Endothelial cell of umbilical vein (primary cell): Measurements from ENCODE around the gene XPOT. TPM values are rescaled to one million over a fixed set of nuclear protein-coding genes. Genes with fewer than 3 reads are reported as not detected.
A peak's percentile ranks its signal among the peaks of the same experiment; 100 is the strongest.

ENCODE experiments used
- BruUV-seq: library from RNA; stranded (reverse); fragments of 400-500 nt; replicated peaks from 2 replicates; lab custom pipeline; 2021; lab: Mats Ljungman, UMichigan
- CTCF ChIA-PET: fragments of 300-600, 350-600 bp; sonication (Branson Sonifier 250); formaldehyde crosslinking; loops from one replicate; lab custom pipeline; 2021; ENCODE audit warnings: antibody characterized with exemption, inconsistent platforms; lab: Charles Lee
- POLR2A ChIA-PET: fragments of 300-600, 350-600 bp; sonication (Branson Sonifier 250); formaldehyde crosslinking; loops from one replicate; lab custom pipeline; 2021; ENCODE audit warnings: antibody characterized with exemption, inconsistent platforms; lab: Charles Lee
- DNase-seq: peaks from one replicate; pipeline ENCODE4 v3.0.0-alpha.2; 2011; ENCODE audit warnings: low read depth, low spot score
- FAIRE-seq: peaks from 2 replicates; lab custom pipeline; 2011; peaks lifted over from hg19 to GRCh38; lab: Jason Lieb, UNC
- H2AFZ ChIP-seq: 2 replicates; pipeline ENCODE4 v1.6.0; 2012; ENCODE audit warnings: low read depth, low read length, control low read depth, inconsistent platforms
- H3K27ac ChIP-seq: 2 replicates; pipeline ENCODE4 v1.5.1; 2011; ENCODE audit warnings: low read depth, mild to moderate bottlenecking, control low read depth, low read length, moderate library complexity; ENCODE audit not compliant: insufficient read depth
- H3K27me3 ChIP-seq, 2 experiments: 2 replicates each; pipeline versions ENCODE4 v1.6.0 to v1.6.1; 2011; ENCODE audit warnings: low read length in 2 of 2, mixed read lengths in 1 of 2; ENCODE audit not compliant: control insufficient read depth in 2 of 2, insufficient read depth in 2 of 2
- H3K36me3 ChIP-seq, 2 experiments: 2 replicates in 1 of 2; 3 replicates in 1 of 2; pipeline ENCODE4 v1.5.1; 2011; ENCODE audit warnings: low read length in 2 of 2, mild to moderate bottlenecking in 1 of 2, moderate library complexity in 1 of 2; ENCODE audit not compliant: control insufficient read depth in 2 of 2, insufficient read depth in 2 of 2; ENCODE audit errors: extremely low read depth in 1 of 2
- H3K4me1 ChIP-seq: 3 replicates; pipeline ENCODE4 v1.5.1; 2011; ENCODE audit warnings: mild to moderate bottlenecking, low read length; ENCODE audit not compliant: control insufficient read depth, insufficient read depth; ENCODE audit errors: extremely low read depth
- H3K4me2 ChIP-seq: 2 replicates; pipeline ENCODE4 v1.6.1; 2011; ENCODE audit warnings: low read length, control low read depth, mixed read lengths; ENCODE audit not compliant: insufficient read depth
- H3K4me3 ChIP-seq, 3 experiments: fragments of 200-600 bp in 1 of 3; sonication (generic), shearing (Covaris generic) in 1 of 3; replicated peaks in 1 of 3; 2 replicates each; pipeline ENCODE4 v1.5.1; 2011 to 2016; ENCODE audit warnings: control low read depth in 3 of 3, low read length in 3 of 3, mild to moderate bottlenecking in 2 of 3, inconsistent platforms in 1 of 3, low read depth in 1 of 3, moderate library complexity in 1 of 3; ENCODE audit not compliant: insufficient read depth in 1 of 3
- H3K79me2 ChIP-seq: 2 replicates; pipeline ENCODE4 v1.6.0; 2012; ENCODE audit warnings: low read length, inconsistent platforms; ENCODE audit not compliant: control insufficient read depth, insufficient read depth
- H3K9ac ChIP-seq: replicated peaks from 2 replicates; pipeline ENCODE3; 2011; ENCODE audit warnings: low read length, control low read depth; ENCODE audit not compliant: insufficient read depth; ENCODE audit errors: extremely low read depth
- H3K9me1 ChIP-seq: replicated peaks from 3 replicates; pipeline ENCODE4 v1.6.0; 2011; ENCODE audit warnings: mild to moderate bottlenecking, low read length; ENCODE audit not compliant: control insufficient read depth, insufficient read depth; ENCODE audit errors: extremely low read depth
- H3K9me3 ChIP-seq: replicated peaks from 2 replicates; pipeline ENCODE4 v1.5.1; 2012; ENCODE audit warnings: low read length, inconsistent platforms; ENCODE audit not compliant: control insufficient read depth, insufficient read depth
- H4K20me1 ChIP-seq: replicated peaks from 2 replicates; pipeline ENCODE3; 2011; ENCODE audit warnings: mild to moderate bottlenecking, low read length; ENCODE audit not compliant: control insufficient read depth, insufficient read depth; ENCODE audit errors: extremely low read depth
- CTCF ChIP-seq, 2 donors: IDR thresholded peaks; 1 replicate in 1 of 2; 2 replicates in 1 of 2; pipeline ENCODE4 v1.5.1; 2011; ENCODE audit warnings: low read length in 2 of 2, mild to moderate bottlenecking in 2 of 2, moderate library complexity in 2 of 2, control low read depth in 1 of 2, inconsistent platforms in 1 of 2, low read depth in 1 of 2; ENCODE audit not compliant: insufficient read depth in 1 of 2; ENCODE audit errors: extremely low read depth in 1 of 2
- EZH2 ChIP-seq: IDR thresholded peaks from 2 replicates; pipeline ENCODE4 v1.6.1; 2012; ENCODE audit warnings: borderline replicate concordance, low read depth, mild to moderate bottlenecking, moderate library complexity, low read length, inconsistent platforms; ENCODE audit not compliant: severe bottlenecking
- FOS ChIP-seq: IDR thresholded peaks from 2 replicates; pipeline ENCODE4 v1.6.1; 2011; ENCODE audit warnings: mild to moderate bottlenecking, low read length, moderate library complexity, borderline replicate concordance; ENCODE audit not compliant: insufficient read depth
- GATA2 ChIP-seq: IDR thresholded peaks from 2 replicates; pipeline ENCODE4 v1.7.0; 2011; ENCODE audit warnings: low read depth, mild to moderate bottlenecking, moderate library complexity, mixed read lengths, low read length; ENCODE audit not compliant: insufficient read length, insufficient read depth
- JUN ChIP-seq: IDR thresholded peaks from 2 replicates; pipeline ENCODE4 v1.6.1; 2011; ENCODE audit warnings: borderline replicate concordance, low read depth; ENCODE audit not compliant: insufficient read length, insufficient read depth
- MYC ChIP-seq: IDR thresholded peaks from one replicate; pipeline ENCODE4 v1.6.1; 2011; ENCODE audit warnings: mild to moderate bottlenecking, low read depth, low read length
- dilution Hi-C: fragments of 300-500 bp; cut with MboI; formaldehyde crosslinking; loops from one replicate; pipeline ENCODE4 v1.15.0; 2019; ENCODE audit warnings: low sequenced_read_pairs; ENCODE audit not compliant: extremely low pct_ligation_motif_present
- intact Hi-C: fragments of 100-400 bp; cut with micrococcal nuclease; formaldehyde crosslinking; loops from one replicate; pipeline ENCODE4 v1.10.0; 2022
- polyA plus RNA-seq, 4 experiments: library from polyadenylated mRNA; depleted of rRNA in 3 of 4; stranded (reverse) in 3 of 4; unstranded in 1 of 4; fragments of >200 nt; gene quantifications; 2 replicates each; pipeline versions ENCODE4 v1.2.1 to v1.2.3, GENCODE V29; 2011 to 2012; ENCODE audit warnings: missing spikeins in 1 of 4
- total RNA-seq: library from RNA; stranded (reverse); gene quantifications from 2 replicates; pipeline ENCODE4 v1.2.3, GENCODE V29; 2021

XPOT gene
- total and polyA plus RNA-seq, 2 donors (not counting 3 experiments of a cell fraction or from before 2014, with no cell fraction given), result 21.9 to 88.9 TPM

GRCh38 chr12:64457923-64458322, 53.7 kb downstream of the XPOT start:
- ChIA-PET POLR2A (no interaction called here), CTCF (no interaction called here)
- Histone ChIP-seq H3K27me3 (no peaks in the 10 kb centered on the region), H3K9me1 (no peaks in the 10 kb centered on the region), H3K9me3 (no peaks in the 10 kb centered on the region), H3K4me1 (peaks cover 27% of the 10 kb centered on the region), H3K4me2 (no peak overlapping the region), H3K27ac (no peak overlapping the region), H3K9ac (no peak overlapping the region), H2AFZ (no peak overlapping the region), H3K4me3 (no peak overlapping the region), H3K36me3 (peaks cover 0 to 11% of the 10 kb centered on the region in 2 experiments), H4K20me1 (no peaks in the 10 kb centered on the region), H3K79me2 (peaks cover 77% of the 10 kb centered on the region)
- no peak for FAIRE-seq
- intact Hi-C loops (no loop called here), dilution Hi-C loops (no loop called here)
- DNase-seq, result no peak
- BruUV-seq, result no TSS peak
- TF ChIP-seq GATA2, result no peak

DNA sequence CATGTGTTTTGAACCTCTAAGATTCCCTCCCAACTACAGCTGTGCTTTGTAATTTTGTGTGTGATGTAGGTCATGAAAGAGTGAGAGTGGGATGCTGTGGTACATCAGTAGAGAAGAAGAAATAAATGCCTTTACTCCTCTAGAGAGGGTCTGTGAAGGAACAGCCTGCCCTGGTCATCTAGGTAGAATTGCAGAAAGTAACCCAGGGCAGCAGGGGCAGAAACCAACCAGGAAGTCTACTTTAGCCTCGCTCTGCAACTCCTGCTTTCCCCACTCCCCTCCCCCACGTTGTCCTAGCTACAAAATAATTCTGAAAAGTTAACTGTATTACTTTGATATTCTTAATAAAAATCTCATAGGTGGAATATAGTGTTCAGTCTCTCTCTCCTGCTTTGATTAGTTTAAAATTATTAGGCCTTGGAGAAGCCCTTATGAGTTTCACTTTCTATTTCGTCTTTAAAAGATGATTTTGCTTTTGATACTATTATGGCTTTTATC, 55.3 kb downstream of the XPOT start:
- Histone ChIP-seq H3K79me2 (peaks cover 62% of the 10 kb centered on the region), H3K4me3 (peak overlapping the region; percentile 4 to 47 (median 5)), H3K36me3 (peaks cover 0 to 11% of the 10 kb centered on the region in 2 experiments), H3K9ac (peak overlapping the region; percentile 22), H4K20me1 (no peaks in the 10 kb centered on the region), H3K9me1 (no peaks in the 10 kb centered on the region), H3K9me3 (no peaks in the 10 kb centered on the region), H3K27me3 (no peaks in the 10 kb centered on the region), H3K4me1 (peaks cover 18% of the 10 kb centered on the region), H3K4me2 (peak overlapping the region; percentile 63), H2AFZ (no peak overlapping the region), H3K27ac (peak overlapping the region; percentile 6)
- peak; percentile 45 for DNase-seq
- dilution Hi-C loops, result no loop called here
- CTCF ChIA-PET, result no interaction called here
- TF ChIP-seq FOS (no peak), JUN (no peak), EZH2 (no peak), GATA2 (no peak), CTCF (IDR thresholded peaks at IDR 0.05; ENCODE audit: extremely low read depth in 1 of 2, insufficient read depth in 1 of 2, low read depth in 1 of 2, low read length in 2 of 2) (no peak), MYC (no peak)
- intact Hi-C loops, result no loop called here
- POLR2A ChIA-PET, result no interaction called here
- no TSS peak for BruUV-seq
- no peak for FAIRE-seq
